ENCODE measurements around the gene DOK4. TPM values are rescaled to one million over a fixed set of nuclear protein-coding genes. Genes with fewer than 3 reads are reported as not detected.

DOK4 gene
- total and polyA plus RNA-seq, 4 donors: 26.4 to 54.1 (median 40.0) TPM

DNA sequence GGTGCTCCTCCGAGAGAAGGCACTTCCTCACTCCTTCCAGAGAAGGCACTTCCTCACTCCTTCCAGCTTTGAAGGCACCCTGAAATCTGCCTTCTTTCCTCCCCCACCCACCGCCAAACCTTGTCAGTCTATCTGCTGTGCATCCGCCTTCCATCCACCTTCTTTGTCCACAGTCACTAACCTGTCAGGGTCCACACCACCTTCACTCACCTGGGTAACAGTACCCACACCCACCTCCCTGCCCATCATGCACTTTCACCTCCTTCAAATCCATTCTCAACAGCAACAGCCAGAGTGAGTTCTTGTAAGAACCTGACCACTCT is 44.9 kb upstream of the DOK4 start:
- Histone ChIP-seq H3K36me3 (ENCODE audit: control insufficient read depth in 1 of 2, insufficient read depth in 2 of 2, low read length in 1 of 2) (no peaks in the 10 kb centered on the region), H3K9me3 (ENCODE audit: control insufficient read depth, low read length) (no peaks in the 10 kb centered on the region), H3K4me3 (ENCODE audit: low read length in 2 of 2) (no peak overlapping the region), H3K27me3 (ENCODE audit: control insufficient read depth in 1 of 2, insufficient read depth in 2 of 2, low read length in 1 of 2) (no peaks in the 10 kb centered on the region), H3K27ac (ENCODE audit: low read depth in 1 of 2, low read length in 2 of 2) (no peak overlapping the region), H3K4me1 (ENCODE audit: control insufficient read depth in 1 of 2, insufficient read depth in 2 of 2, low read length in 2 of 2) (no peaks in the 10 kb centered on the region)
- 78 to 84% methylated on average over 3 of the region's 3 CpGs for WGBS, 2 donors
- no peak for ATAC-seq (ENCODE audit: low FRiP score)
- intact Hi-C loops (cut with DNase I): no loop called here
- DNase-seq: no peak

DNA sequence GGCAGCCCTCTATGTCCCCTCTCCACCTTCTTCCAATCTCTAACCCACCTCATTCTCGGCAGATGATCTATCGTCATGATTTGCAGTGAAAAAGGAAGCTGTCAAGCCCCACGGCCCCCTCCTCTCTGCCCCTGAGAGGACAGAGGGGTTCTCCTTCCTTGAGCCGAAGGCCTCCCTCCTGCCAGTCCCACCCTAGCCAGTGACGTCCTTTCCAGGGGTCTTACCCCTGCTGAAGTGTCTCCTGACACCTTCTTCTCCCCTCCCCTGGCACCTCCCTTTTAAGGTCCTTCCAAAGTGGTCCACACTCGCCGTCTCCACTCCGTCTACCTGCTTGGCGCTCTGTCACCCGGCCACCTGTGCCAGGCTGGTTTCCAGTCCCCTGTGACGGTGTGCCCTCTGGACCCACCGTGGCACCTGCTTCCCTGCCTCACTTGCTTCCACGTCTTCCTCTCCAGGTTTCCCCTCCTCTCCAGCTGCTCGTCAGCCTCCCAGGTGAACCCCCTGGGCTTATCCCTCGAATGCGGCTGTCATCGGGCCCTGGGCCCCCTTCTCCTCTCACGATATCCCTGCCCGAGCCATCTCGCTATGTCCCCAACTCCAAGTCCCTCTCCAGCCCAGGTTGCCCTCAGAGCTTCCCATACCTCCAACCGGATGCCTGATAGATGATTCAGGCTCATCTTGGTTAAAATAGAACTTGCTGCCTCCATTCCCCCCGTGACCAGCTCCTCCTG is 44.4 kb upstream of the DOK4 start:
- no peaks in the 10 kb centered on the region for H3K4me1 ChIP-seq (ENCODE audit: control insufficient read depth in 1 of 2, insufficient read depth in 2 of 2, low read length in 2 of 2)
- H3K4me3 ChIP-seq (ENCODE audit: low read length in 2 of 2): no peak overlapping the region
- no peak overlapping the region for H3K27ac ChIP-seq (ENCODE audit: low read depth in 1 of 2, low read length in 2 of 2)

DNA sequence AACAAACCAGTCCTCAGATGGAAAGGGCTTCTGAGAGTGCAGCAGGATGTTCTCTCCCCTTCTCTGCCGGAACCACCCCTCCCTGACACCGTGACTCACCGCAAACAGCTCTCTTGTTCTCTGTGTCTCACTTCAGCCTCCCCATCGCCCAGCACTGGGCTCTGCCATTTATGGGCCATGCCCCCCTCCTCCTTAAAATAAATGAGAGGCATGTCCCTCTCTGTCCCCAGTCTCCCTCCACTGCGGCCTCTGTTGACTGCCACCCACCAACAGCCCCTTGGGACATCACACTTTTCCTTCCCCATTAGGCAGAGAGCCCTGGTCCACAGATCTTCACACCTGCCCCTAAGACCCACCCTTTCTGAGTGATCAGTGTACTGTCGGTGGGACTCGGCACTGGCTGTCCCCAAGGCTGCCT is 43.8 kb upstream of the DOK4 start:
- H3K36me3 ChIP-seq (ENCODE audit: control insufficient read depth in 1 of 2, insufficient read depth in 2 of 2, low read length in 1 of 2): no peaks in the 10 kb centered on the region
- H3K4me3 ChIP-seq (ENCODE audit: low read length in 2 of 2): no peak overlapping the region
- intact Hi-C loops (cut with DNase I): no loop called here
- ATAC-seq (ENCODE audit: low FRiP score): no peak
- no peaks in the 10 kb centered on the region for H3K9me3 ChIP-seq (ENCODE audit: control insufficient read depth, low read length)
- H3K27ac ChIP-seq (ENCODE audit: low read depth in 1 of 2, low read length in 2 of 2): no peak overlapping the region
- H3K27me3 ChIP-seq (ENCODE audit: control insufficient read depth in 1 of 2, insufficient read depth in 2 of 2, low read length in 1 of 2): no peaks in the 10 kb centered on the region
- DNase-seq: peak; percentile 79 to 84
- 47 to 68% methylated on average over 7 of the region's 7 CpGs for WGBS, 2 donors
- H3K4me1 ChIP-seq (ENCODE audit: control insufficient read depth in 1 of 2, insufficient read depth in 2 of 2, low read length in 2 of 2): no peaks in the 10 kb centered on the region

More for the DNA sequence above, 44.4 kb upstream of the DOK4 start:
- H3K27me3 ChIP-seq (ENCODE audit: control insufficient read depth in 1 of 2, insufficient read depth in 2 of 2, low read length in 1 of 2): no peaks in the 10 kb centered on the region
- intact Hi-C loops (cut with DNase I): no loop called here
- ATAC-seq (ENCODE audit: low FRiP score) (no peak), DNase-seq (peak in 1 of 2 donors; percentile 67)
- no peaks in the 10 kb centered on the region for H3K9me3 ChIP-seq (ENCODE audit: control insufficient read depth, low read length)
- WGBS, 2 donors: 85 to 86% methylated on average over 22 of the region's 22 CpGs
- no peaks in the 10 kb centered on the region for H3K36me3 ChIP-seq (ENCODE audit: control insufficient read depth in 1 of 2, insufficient read depth in 2 of 2, low read length in 1 of 2)

DNA sequence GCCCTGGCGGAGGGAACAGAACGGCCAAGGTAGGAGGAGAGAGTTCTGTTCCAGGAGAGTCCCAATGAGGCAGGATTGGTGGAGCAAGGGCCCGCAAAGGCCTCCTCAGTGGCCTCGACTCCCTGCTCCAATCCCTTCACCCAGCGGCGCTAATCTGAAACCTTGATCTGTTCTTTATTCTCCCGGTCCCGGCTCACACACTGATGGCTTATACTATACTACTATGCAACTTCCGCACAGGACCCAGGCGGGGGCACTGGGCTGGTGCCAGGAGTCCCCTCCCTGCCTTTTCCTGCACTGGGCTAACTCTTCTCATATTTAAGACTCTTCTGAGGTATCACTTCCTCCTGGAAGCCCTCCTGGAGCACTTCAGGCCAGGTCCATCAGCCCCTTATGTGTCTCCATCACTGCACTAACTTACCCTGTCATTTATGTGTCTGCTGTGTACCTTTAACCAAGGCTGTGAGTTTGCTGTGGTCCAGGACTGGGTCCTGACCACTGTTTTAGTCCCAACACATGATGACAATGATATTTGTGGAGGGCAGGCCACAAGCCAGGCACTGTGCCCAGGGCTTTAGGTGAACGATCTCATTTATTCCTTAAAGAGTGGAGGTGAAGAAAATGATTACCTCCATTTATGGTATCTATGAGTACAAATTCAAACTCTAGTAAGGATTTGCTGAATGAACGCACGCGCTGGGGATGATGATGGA is 43.3 kb upstream of the DOK4 start:
- Histone ChIP-seq H3K27ac (ENCODE audit: low read depth in 1 of 2, low read length in 2 of 2) (no peak overlapping the region), H3K9me3 (ENCODE audit: control insufficient read depth, low read length) (no peaks in the 10 kb centered on the region), H3K36me3 (ENCODE audit: control insufficient read depth in 1 of 2, insufficient read depth in 2 of 2, low read length in 1 of 2) (no peaks in the 10 kb centered on the region), H3K27me3 (ENCODE audit: control insufficient read depth in 1 of 2, insufficient read depth in 2 of 2, low read length in 1 of 2) (no peaks in the 10 kb centered on the region), H3K4me3 (ENCODE audit: low read length in 2 of 2) (no peak overlapping the region), H3K4me1 (ENCODE audit: control insufficient read depth in 1 of 2, insufficient read depth in 2 of 2, low read length in 2 of 2) (no peaks in the 10 kb centered on the region)
- intact Hi-C loops (cut with DNase I): no loop called here
- ATAC-seq (ENCODE audit: low FRiP score) (no peak), DNase-seq (no peak)
- WGBS, 2 donors: 85 to 88% methylated on average over 14 of the region's 14 CpGs

DNA sequence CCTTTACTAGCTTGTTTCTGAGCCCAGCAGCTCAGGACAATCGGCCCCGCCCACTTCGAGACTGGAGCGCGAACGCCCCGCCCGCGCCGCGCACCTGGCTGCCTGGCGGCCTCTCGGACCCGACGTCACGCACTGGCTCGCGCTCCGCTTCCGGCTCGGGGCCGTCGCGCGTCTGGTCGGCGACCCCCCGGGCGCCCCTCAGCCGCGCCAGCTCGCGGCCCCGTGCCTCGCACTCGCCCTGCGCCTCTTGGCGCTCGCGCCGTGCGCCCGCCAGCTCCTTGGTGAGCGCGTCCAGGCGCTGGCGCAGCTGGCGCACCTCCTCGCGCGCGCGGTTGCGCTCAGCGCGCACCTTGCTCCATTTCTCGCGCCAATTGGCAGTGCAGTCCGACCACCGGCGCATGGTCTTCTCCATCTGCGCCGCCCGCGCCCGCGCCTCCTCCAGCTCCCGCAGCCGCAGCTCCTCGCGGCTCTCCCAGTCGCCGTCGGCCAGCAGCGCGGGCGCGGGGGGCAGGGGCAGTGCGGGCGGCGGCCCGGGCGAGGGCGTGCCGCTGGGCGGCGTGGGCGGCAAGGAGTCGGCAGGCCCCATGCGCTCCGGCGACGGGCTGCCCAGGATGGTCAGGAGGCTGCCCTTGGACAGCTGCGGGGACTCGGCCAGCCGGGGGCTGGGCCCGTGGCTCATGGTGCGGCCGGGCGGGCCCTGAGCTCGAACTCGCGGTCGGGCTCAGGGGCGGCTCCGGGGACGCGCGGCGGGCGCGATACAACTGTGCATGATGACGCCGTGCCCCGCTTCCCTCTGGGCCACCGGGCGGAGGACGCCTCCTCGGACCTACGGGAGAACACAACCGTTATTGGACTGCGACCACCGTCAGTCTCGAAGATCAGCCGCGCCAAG is 42.5 kb upstream of the DOK4 start:
- H3K9me3 ChIP-seq (ENCODE audit: control insufficient read depth, low read length): no peaks in the 10 kb centered on the region
- no peak overlapping the region for H3K4me3 ChIP-seq (ENCODE audit: low read length in 2 of 2)
- DNase-seq (peak in 1 of 2 donors; percentile 78), ATAC-seq (ENCODE audit: low FRiP score) (no peak)
- H3K4me1 ChIP-seq (ENCODE audit: control insufficient read depth in 1 of 2, insufficient read depth in 2 of 2, low read length in 2 of 2): no peaks in the 10 kb centered on the region
- intact Hi-C loops (cut with DNase I): no loop called here
- no peaks in the 10 kb centered on the region for H3K27me3 ChIP-seq (ENCODE audit: control insufficient read depth in 1 of 2, insufficient read depth in 2 of 2, low read length in 1 of 2)
- 73 to 80% methylated on average over 109 to 126 of the region's 126 CpGs for WGBS, 2 donors
- no peak overlapping the region for H3K27ac ChIP-seq (ENCODE audit: low read depth in 1 of 2, low read length in 2 of 2)
- H3K36me3 ChIP-seq (ENCODE audit: control insufficient read depth in 1 of 2, insufficient read depth in 2 of 2, low read length in 1 of 2): no peaks in the 10 kb centered on the region

DNA sequence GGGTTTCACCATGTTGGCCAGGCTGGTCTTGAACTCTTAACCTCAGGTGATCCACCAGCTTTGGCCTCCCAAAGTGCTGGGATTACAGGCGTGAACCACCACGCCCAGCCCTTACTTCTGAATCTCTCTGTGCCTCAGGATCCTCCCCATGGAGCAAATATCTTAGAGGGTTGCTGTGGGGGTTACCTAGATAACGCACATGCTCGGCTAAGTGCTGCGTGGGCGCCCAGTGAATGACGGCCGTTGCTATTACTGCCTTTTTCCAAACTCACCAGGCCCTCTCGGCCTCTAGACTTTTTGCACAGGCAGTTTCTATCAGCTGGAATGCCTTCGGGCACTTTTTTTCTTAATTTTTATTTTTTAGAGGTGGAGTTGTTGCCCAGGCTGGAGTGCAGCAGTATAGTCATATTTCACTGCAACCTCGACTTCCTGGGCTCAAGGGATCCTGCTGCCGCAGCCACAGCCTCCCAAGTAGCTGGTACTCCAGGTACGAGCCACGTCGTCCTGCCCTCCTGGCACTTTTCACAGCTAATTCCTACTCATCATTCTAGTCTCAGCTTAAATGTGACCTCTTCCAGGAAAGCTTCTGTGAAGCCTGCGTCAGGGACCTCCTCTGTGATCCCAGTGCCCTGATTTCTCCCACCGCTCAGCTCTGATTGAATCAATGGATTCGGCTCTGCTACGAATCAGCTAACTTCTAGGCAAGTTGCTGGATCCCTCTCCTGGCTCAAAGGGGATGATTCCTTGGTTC is 41.5 kb upstream of the DOK4 start:
- intact Hi-C loops (cut with DNase I): no loop called here
- ATAC-seq (ENCODE audit: low FRiP score) (no peak), DNase-seq (peak in 1 of 2 donors; percentile 33)
- no peaks in the 10 kb centered on the region for H3K9me3 ChIP-seq (ENCODE audit: control insufficient read depth, low read length)
- no peak overlapping the region for H3K4me3 ChIP-seq (ENCODE audit: low read length in 2 of 2)
- WGBS, 2 donors: 90 to 91% methylated on average over 19 of the region's 19 CpGs
- no peaks in the 10 kb centered on the region for H3K4me1 ChIP-seq (ENCODE audit: control insufficient read depth in 1 of 2, insufficient read depth in 2 of 2, low read length in 2 of 2)
- H3K27ac ChIP-seq (ENCODE audit: low read depth in 1 of 2, low read length in 2 of 2): no peak overlapping the region
- H3K36me3 ChIP-seq (ENCODE audit: control insufficient read depth in 1 of 2, insufficient read depth in 2 of 2, low read length in 1 of 2): no peaks in the 10 kb centered on the region
- no peaks in the 10 kb centered on the region for H3K27me3 ChIP-seq (ENCODE audit: control insufficient read depth in 1 of 2, insufficient read depth in 2 of 2, low read length in 1 of 2)

DNA sequence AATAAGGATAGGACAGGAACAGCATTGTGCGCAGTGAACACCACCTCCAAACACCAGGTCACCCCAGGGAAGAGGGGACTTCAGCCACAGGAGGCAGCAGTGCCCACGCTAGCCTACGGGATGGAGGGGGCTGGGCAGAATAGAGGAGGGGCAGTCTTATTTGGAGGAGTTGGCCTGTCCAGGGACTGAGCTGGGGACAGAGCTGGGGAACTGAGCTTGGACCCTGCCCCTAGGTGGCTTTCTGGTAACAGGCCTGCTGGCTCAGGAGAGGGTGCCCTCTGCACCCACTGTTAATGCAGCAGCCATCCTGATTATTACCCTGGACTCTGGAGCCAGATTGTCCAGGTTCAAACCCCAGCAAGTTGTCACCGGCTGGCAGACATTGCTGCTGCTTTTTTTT is 40.7 kb upstream of the DOK4 start:
- intact Hi-C loops (cut with DNase I): no loop called here
- Histone ChIP-seq H3K9me3 (ENCODE audit: control insufficient read depth, low read length) (no peaks in the 10 kb centered on the region), H3K4me3 (ENCODE audit: low read length in 2 of 2) (no peak overlapping the region), H3K27me3 (ENCODE audit: control insufficient read depth in 1 of 2, insufficient read depth in 2 of 2, low read length in 1 of 2) (no peaks in the 10 kb centered on the region), H3K27ac (ENCODE audit: low read depth in 1 of 2, low read length in 2 of 2) (no peak overlapping the region), H3K4me1 (ENCODE audit: control insufficient read depth in 1 of 2, insufficient read depth in 2 of 2, low read length in 2 of 2) (no peaks in the 10 kb centered on the region), H3K36me3 (ENCODE audit: control insufficient read depth in 1 of 2, insufficient read depth in 2 of 2, low read length in 1 of 2) (no peaks in the 10 kb centered on the region)
- peak in 1 of 2 donors; percentile 45 for DNase-seq
- ATAC-seq (ENCODE audit: low FRiP score): no peak
- 80 to 88% methylated on average over 4 of the region's 4 CpGs for WGBS, 2 donors

DNA sequence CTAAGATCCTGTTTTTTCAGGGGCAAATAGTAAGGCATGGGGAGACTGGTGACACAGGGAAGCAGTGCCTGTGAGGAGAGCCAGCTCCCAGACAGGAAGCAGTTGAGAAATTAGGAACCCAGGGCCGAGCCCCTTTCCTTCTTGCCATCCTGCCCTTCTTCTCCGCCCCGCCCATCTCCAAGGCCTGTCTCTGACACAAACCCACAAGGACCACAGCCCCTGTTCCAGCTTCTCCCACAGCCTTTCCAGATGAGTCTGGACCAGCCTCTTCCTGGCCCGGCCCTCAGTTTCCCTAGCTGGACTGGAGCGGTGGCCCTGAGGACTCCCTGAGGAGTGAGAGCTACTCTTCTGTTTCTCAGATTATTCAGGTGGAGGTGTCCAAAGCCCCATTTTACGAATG is 40.2 kb upstream of the DOK4 start:
- 89 to 98% methylated on average over 6 of the region's 6 CpGs for WGBS, 2 donors
- no peaks in the 10 kb centered on the region for H3K4me1 ChIP-seq (ENCODE audit: control insufficient read depth in 1 of 2, insufficient read depth in 2 of 2, low read length in 2 of 2)
- no peaks in the 10 kb centered on the region for H3K9me3 ChIP-seq (ENCODE audit: control insufficient read depth, low read length)
- no peaks in the 10 kb centered on the region for H3K36me3 ChIP-seq (ENCODE audit: control insufficient read depth in 1 of 2, insufficient read depth in 2 of 2, low read length in 1 of 2)
- no peak overlapping the region for H3K27ac ChIP-seq (ENCODE audit: low read depth in 1 of 2, low read length in 2 of 2)
- no peak overlapping the region for H3K4me3 ChIP-seq (ENCODE audit: low read length in 2 of 2)
- ATAC-seq (ENCODE audit: low FRiP score) (no peak), DNase-seq (peak in 1 of 2 donors; percentile 49)
- intact Hi-C loops (cut with DNase I): no loop called here
- no peaks in the 10 kb centered on the region for H3K27me3 ChIP-seq (ENCODE audit: control insufficient read depth in 1 of 2, insufficient read depth in 2 of 2, low read length in 1 of 2)

All from aorta (tissue), 5 donors.